Lower leg skin (tissue), 3 donors: ENCODE results near the gene OR56A4.

Source experiments
- CTCF ChIP-seq, 3 donors: fragments of 450-650 bp; IDR thresholded peaks; one replicate each; pipeline ENCODE4 v1.5.1; 2016; ENCODE audit warnings: antibody characterized with exemption in 3 of 3, mild to moderate bottlenecking in 3 of 3, moderate library complexity in 2 of 3
- POLR2A ChIP-seq, 2 donors: fragments of 450-650 bp; IDR thresholded peaks; one replicate each; pipeline ENCODE4 v1.6.1; 2016 to 2017; ENCODE audit warnings: antibody characterized with exemption in 2 of 2, mild to moderate bottlenecking in 1 of 2, moderate library complexity in 1 of 2

- TF ChIP-seq POLR2A (IDR thresholded peaks at IDR 0.05) (no peak), CTCF (IDR thresholded peaks at IDR 0.05) (no peak)
Measured at GRCh38 chr11:6040874-6041273, 34.1 kb upstream of the OR56A4 start.
